Smooth muscle cell (in vitro differentiated cells): Measurements from ENCODE around the gene PDGFB. TPM values are rescaled to one million over a fixed set of nuclear protein-coding genes. Genes with fewer than 3 reads are reported as not detected.

Experiments used
- DNase-seq: peaks from one replicate; lab custom pipeline; 2025; ENCODE audit not compliant: unreplicated experiment; lab: John Stamatoyannopoulos, UW
- H2AFZ ChIP-seq: fragments of 200-600 bp; sonication (generic); 2 replicates; pipeline ENCODE4 v1.6.0; 2016; ENCODE audit warnings: antibody characterized with exemption, low read depth, mild to moderate bottlenecking
- H3F3A ChIP-seq: fragments of 200-600 bp; sonication (generic); 2 replicates; pipeline ENCODE4 v1.6.0; 2017; ENCODE audit warnings: antibody characterized with exemption, low read depth
- H3K27ac ChIP-seq: fragments of 200-600 bp; sonication (generic); 2 replicates; pipeline ENCODE4 v1.5.1; 2016; ENCODE audit warnings: low read depth, mild to moderate bottlenecking
- H3K27me3 ChIP-seq: fragments of 200-600 bp; sonication (generic); 2 replicates; pipeline ENCODE4 v1.6.1; 2016; ENCODE audit warnings: low read depth, mild to moderate bottlenecking
- H3K36me3 ChIP-seq: fragments of 200-600 bp; sonication (generic); 2 replicates; pipeline ENCODE4 v1.5.1; 2016; ENCODE audit warnings: low read depth
- H3K4me1 ChIP-seq: fragments of 200-600 bp; sonication (generic); 2 replicates; pipeline ENCODE4 v1.5.1; 2016; ENCODE audit warnings: low read depth
- H3K4me2 ChIP-seq: fragments of 200-600 bp; sonication (generic); 2 replicates; pipeline ENCODE4 v1.6.0; 2016; ENCODE audit warnings: mild to moderate bottlenecking
- H3K4me3 ChIP-seq: fragments of 200-600 bp; sonication (generic); 2 replicates; pipeline ENCODE4 v1.5.1; 2016; ENCODE audit warnings: mild to moderate bottlenecking
- H3K79me2 ChIP-seq: fragments of 200-600 bp; sonication (generic); 2 replicates; pipeline ENCODE4 v1.6.0; 2016; ENCODE audit warnings: low read depth, mild to moderate bottlenecking
- H3K9ac ChIP-seq: fragments of 200-600 bp; sonication (generic); 2 replicates; pipeline ENCODE4 v1.6.0; 2016; ENCODE audit warnings: low read depth
- H3K9me3 ChIP-seq: fragments of 200-600 bp; sonication (generic); replicated peaks from 2 replicates; pipeline ENCODE4 v1.5.1; 2016; ENCODE audit warnings: low read depth
- H4K20me1 ChIP-seq: fragments of 200-600 bp; sonication (generic); 2 replicates; pipeline ENCODE4 v1.6.0; 2016; ENCODE audit warnings: low read depth
- CTCF ChIP-seq: fragments of 200-600 bp; sonication (generic); IDR thresholded peaks from 2 replicates; pipeline ENCODE4 v1.5.1; 2017; ENCODE audit warnings: borderline replicate concordance, mild to moderate bottlenecking, antibody characterized with exemption; ENCODE audit not compliant: insufficient read depth, poor library complexity, severe bottlenecking
- WGBS: methylation state at CpG from one replicate; pipeline ENCODE4 v1.1.7; 2016; ENCODE audit warnings: low lambda C conversion rate; 5-methylcytosine and 5-hydroxymethylcytosine counted together
- polyA plus RNA-seq: library from polyadenylated mRNA; unstranded; fragments of >200 nt; fragmentation: Nextera tagmentation; extraction: Ambion mirVana; gene quantifications from 2 replicates; pipeline ENCODE4 v1.2.1, GENCODE V29; 2016
- total RNA-seq: library from RNA; depleted of rRNA; stranded (reverse); fragments of >200 nt; gene quantifications from 2 replicates; pipeline ENCODE4 v1.2.3, GENCODE V29; 2014

Gene PDGFB
- total and polyA plus RNA-seq, 2 experiments from 2014 or later: 0.31 to 2.1 TPM

- no peak overlapping the region for H3K4me2 ChIP-seq
- H3K36me3 ChIP-seq: no peaks in the 10 kb centered on the region
- no peaks in the 10 kb centered on the region for H3F3A ChIP-seq
- no peak overlapping the region for H3K4me3 ChIP-seq
- no peak overlapping the region for H2AFZ ChIP-seq
- no peak for DNase-seq
- 95% methylated on average over 6 of the region's 6 CpGs for WGBS
- H3K27ac ChIP-seq: no peak overlapping the region
- no peaks in the 10 kb centered on the region for H3K79me2 ChIP-seq
- H4K20me1 ChIP-seq: no peaks in the 10 kb centered on the region
- H3K9ac ChIP-seq: no peak overlapping the region
- no peaks in the 10 kb centered on the region for H3K27me3 ChIP-seq
- no peak for TF ChIP-seq CTCF
- H3K4me1 ChIP-seq: no peaks in the 10 kb centered on the region
- no peaks in the 10 kb centered on the region for H3K9me3 ChIP-seq
These were observed 36.3 kb upstream of the PDGFB start for GRCh38 chr22:39281126-39281525.

GRCh38 chr22:39280250-39280649, 35.5 kb upstream of the PDGFB start:
- Histone ChIP-seq H3K4me2 (no peak overlapping the region), H2AFZ (no peak overlapping the region), H3K27ac (no peak overlapping the region), H3K79me2 (no peaks in the 10 kb centered on the region), H3K4me1 (no peaks in the 10 kb centered on the region), H3K4me3 (no peak overlapping the region), H3F3A (no peaks in the 10 kb centered on the region), H4K20me1 (no peaks in the 10 kb centered on the region), H3K9me3 (no peaks in the 10 kb centered on the region), H3K9ac (no peak overlapping the region), H3K36me3 (no peaks in the 10 kb centered on the region), H3K27me3 (no peaks in the 10 kb centered on the region)
- 96% methylated on average over 7 of the region's 7 CpGs for WGBS
- no peak for TF ChIP-seq CTCF
- DNase-seq: no peak

GRCh38 chr22:39279170-39279850, 34.5 kb upstream of the PDGFB start:
- Histone ChIP-seq H3K9ac (no peak overlapping the region), H3F3A (no peaks in the 10 kb centered on the region), H3K79me2 (no peaks in the 10 kb centered on the region), H2AFZ (no peak overlapping the region), H3K9me3 (no peaks in the 10 kb centered on the region), H3K27me3 (no peaks in the 10 kb centered on the region), H4K20me1 (no peaks in the 10 kb centered on the region), H3K36me3 (no peaks in the 10 kb centered on the region), H3K4me2 (no peak overlapping the region), H3K4me1 (no peaks in the 10 kb centered on the region), H3K4me3 (no peak overlapping the region), H3K27ac (no peak overlapping the region)
- no peak for TF ChIP-seq CTCF
- no peak for DNase-seq
- 73% methylated on average over 23 of the region's 23 CpGs for WGBS

- no peaks in the 10 kb centered on the region for H3K27me3 ChIP-seq
- no peaks in the 10 kb centered on the region for H3K4me1 ChIP-seq
- no peaks in the 10 kb centered on the region for H4K20me1 ChIP-seq
- 91% methylated on average over 13 of the region's 13 CpGs for WGBS
- no peak for DNase-seq
- H3K4me3 ChIP-seq: no peak overlapping the region
- no peaks in the 10 kb centered on the region for H3K36me3 ChIP-seq
- TF ChIP-seq CTCF: no peak
- H3K9ac ChIP-seq: no peak overlapping the region
- H3K79me2 ChIP-seq: no peaks in the 10 kb centered on the region
- H2AFZ ChIP-seq: no peak overlapping the region
- H3K27ac ChIP-seq: no peak overlapping the region
- no peaks in the 10 kb centered on the region for H3K9me3 ChIP-seq
- no peaks in the 10 kb centered on the region for H3F3A ChIP-seq
- no peak overlapping the region for H3K4me2 ChIP-seq
These were observed 33.3 kb upstream of the PDGFB start for GRCh38 chr22:39278040-39278439.
